CD4-positive, alpha-beta T cell (primary cell): ENCODE measurements around the gene TMEM161B. TPM values are rescaled to one million over a fixed set of nuclear protein-coding genes. Genes with fewer than 3 reads are reported as not detected.
"Not testable (repeated sequence)": the region's sequence is repeated elsewhere in the genome, so short reads cannot be mapped to it uniquely, and the experiment has no call there.

ENCODE experiments used
- ATAC-seq: fragments of 200-7000 bp; cut with Tn5 transposase; one replicate; pipeline ENCODE4 v1.10.0; 2022; ENCODE audit warnings: mild to moderate bottlenecking; ENCODE audit not compliant: poor library complexity
- CTCF ChIA-PET: fragments of 350-600 bp; sonication (Branson Sonifier 250); formaldehyde crosslinking; loops from one replicate; lab custom pipeline; 2021; ENCODE audit warnings: antibody characterized with exemption, inconsistent platforms; lab: Charles Lee
- POLR2A ChIA-PET: fragments of 350-600 bp; sonication (Branson Sonifier 250); formaldehyde crosslinking; loops from one replicate; lab custom pipeline; 2021; ENCODE audit warnings: antibody characterized with exemption, inconsistent platforms; lab: Charles Lee
- DNase-seq, 14 experiments: peaks; one replicate each; pipeline ENCODE4 v3.0.0-alpha.2; 2013 to 2020; ENCODE audit warnings: mixed read lengths in 2 of 14
- H3K27ac ChIP-seq, 2 donors: one replicate each; pipeline versions ENCODE4 v1.5.1 to v1.7.0; 2013; ENCODE audit warnings: low read length in 2 of 2, low read depth in 1 of 2, mild to moderate bottlenecking in 1 of 2
- H3K27me3 ChIP-seq, 2 experiments: 1 replicate in 1 of 2; 2 replicates in 1 of 2; pipeline versions ENCODE4 v1.6.1 to v1.7.0; 2013; ENCODE audit warnings: low read length in 2 of 2, control low read depth in 1 of 2, mild to moderate bottlenecking in 1 of 2, moderate library complexity in 1 of 2; ENCODE audit not compliant: insufficient read depth in 2 of 2, control insufficient read depth in 1 of 2
- H3K36me3 ChIP-seq: one replicate; pipeline ENCODE4 v1.6.1; 2013; ENCODE audit warnings: low read length, control low read depth; ENCODE audit not compliant: insufficient read depth
- H3K4me1 ChIP-seq: one replicate; pipeline ENCODE4 v1.6.1; 2013; ENCODE audit warnings: low read length, control low read depth; ENCODE audit not compliant: insufficient read depth
- H3K4me3 ChIP-seq: one replicate; pipeline ENCODE4 v1.5.1; 2013; ENCODE audit warnings: mild to moderate bottlenecking, low read length, moderate library complexity
- H3K9me3 ChIP-seq, 2 experiments: 1 replicate in 1 of 2; 2 replicates in 1 of 2; pipeline versions ENCODE4 v1.6.1 to v1.7.0; 2013; ENCODE audit warnings: low read length in 2 of 2, mild to moderate bottlenecking in 2 of 2, control low read depth in 1 of 2, moderate library complexity in 1 of 2; ENCODE audit not compliant: control insufficient read depth in 1 of 2, insufficient read depth in 1 of 2
- H3K27ac Mint-ChIP-seq: one replicate; pipeline ENCODE4 v1.8.0; 2020; ENCODE audit warnings: mixed read lengths
- H3K27me3 Mint-ChIP-seq: one replicate; pipeline ENCODE4 v1.8.0; 2021; ENCODE audit warnings: mixed read lengths
- H3K36me3 Mint-ChIP-seq: one replicate; pipeline ENCODE4 v1.8.0; 2021; ENCODE audit warnings: low read depth, mixed read lengths
- H3K4me1 Mint-ChIP-seq: one replicate; pipeline ENCODE4 v1.8.0; 2021; ENCODE audit warnings: low read depth, mixed read lengths
- H3K4me3 Mint-ChIP-seq: one replicate; pipeline ENCODE4 v1.8.0; 2020; ENCODE audit warnings: mild to moderate bottlenecking, mixed read lengths
- H3K9me3 Mint-ChIP-seq: one replicate; pipeline ENCODE4 v1.8.0; 2020; ENCODE audit warnings: mixed read lengths
- CTCF ChIP-seq: fragments of 200-600 bp; IDR thresholded peaks from one replicate; pipeline ENCODE4 v1.8.0; 2022; ENCODE audit warnings: antibody characterized with exemption, mild to moderate bottlenecking
- intact Hi-C, 2 experiments: fragments of 100-400 bp; cut with DNase I in 1 of 2; cut with micrococcal nuclease in 1 of 2; formaldehyde crosslinking; loops; one replicate each; pipeline versions ENCODE4 v1.15.1 to v1.9.0; 2023 to 2025; cut with DNase I, micrococcal nuclease
- total RNA-seq, 174 experiments: library from RNA in 2 of 174; stranded (reverse) in 2 of 174; gene quantifications; one replicate each; pipeline ENCODE4 v1.2.3 and lab custom pipeline; 2021 to 2026

The TMEM161B gene
- total RNA-seq, 2 experiments from 2014 or later: 16.7 to 19.6 TPM

GRCh38 chr5:88269222-88269771 lies 652 bp upstream of the TMEM161B start:
- H3K4me1 Mint-ChIP-seq: peaks cover 71% of the 10 kb centered on the region
- ChIA-PET POLR2A (no interaction called here), CTCF (no interaction called here)
- Histone ChIP-seq H3K9me3 (no peaks in the 10 kb centered on the region), H3K27ac (peak overlapping the region; percentile 79 to 83), H3K27me3 (no peaks in the 10 kb centered on the region), H3K36me3 (peaks cover 27% of the 10 kb centered on the region), H3K4me1 (peaks cover 27% of the 10 kb centered on the region), H3K4me3 (peak overlapping the region; percentile 89)
- TF ChIP-seq CTCF: no peak
- H3K27me3 Mint-ChIP-seq: no peaks in the 10 kb centered on the region
- peaks cover 77% of the 10 kb centered on the region for H3K36me3 Mint-ChIP-seq
- H3K4me3 Mint-ChIP-seq: peak overlapping the region; percentile 97
- H3K9me3 Mint-ChIP-seq: no peaks in the 10 kb centered on the region
- peak in 3 of 14 experiments; percentile 4 to 24 (median 8) for DNase-seq
- H3K27ac Mint-ChIP-seq: peak overlapping the region; percentile 96
- peak; percentile 10 for ATAC-seq
- intact Hi-C loops: loop anchor here (5.0 to 10.0 kb wide), 4 partner anchors 64 to 1652 kb away; partner anchors contain the start of genes CCNH (in 1 of the 2) and COX7C (in 1 of the 2)

GRCh38 chr5:88264565-88264964 lies 4.1 kb downstream of the TMEM161B start:
- DNase-seq, H3K27me3 ChIP-seq, H3K4me3 ChIP-seq, H3K36me3 ChIP-seq, ATAC-seq, H3K27me3 Mint-ChIP-seq, H3K27ac Mint-ChIP-seq, H3K4me3 Mint-ChIP-seq, CTCF ChIA-PET, H3K27ac ChIP-seq, H3K9me3 Mint-ChIP-seq, H3K9me3 ChIP-seq: not testable (repeated sequence)
- intact Hi-C loops: loop anchor here in 1 of 2 experiments (10.0 kb wide), 2 partner anchors 60 to 120 kb away; no protein-coding TSS in a partner anchor
- POLR2A ChIA-PET: interaction anchor here (0.6 kb wide), 1 partner anchor 8 kb away, joined by 3 read pairs; no protein-coding TSS in a partner anchor
- H3K4me1 ChIP-seq: peaks cover 15% of the 10 kb centered on the region
- Mint-ChIP-seq H3K4me1 (peaks cover 72% of the 10 kb centered on the region), H3K36me3 (peaks cover 70% of the 10 kb centered on the region)

GRCh38 chr5:88263349-88263748 lies 5.3 kb downstream of the TMEM161B start:
- H3K27me3 Mint-ChIP-seq: no peaks in the 10 kb centered on the region
- intact Hi-C loops: loop anchor here in 1 of 2 experiments (10.0 kb wide), 2 partner anchors 59 to 119 kb away; no protein-coding TSS in a partner anchor
- peaks cover 66% of the 10 kb centered on the region for H3K4me1 Mint-ChIP-seq

More at GRCh38 chr5:88263349-88263748, 5.3 kb downstream of the TMEM161B start:
- H3K27ac ChIP-seq: no peak overlapping the region
- Mint-ChIP-seq H3K27ac (no peak overlapping the region), H3K4me3 (no peak overlapping the region), H3K36me3 (peaks cover 65% of the 10 kb centered on the region), H3K9me3 (no peaks in the 10 kb centered on the region)
- no peaks in the 10 kb centered on the region for H3K9me3 ChIP-seq
- DNase-seq (no peak), ATAC-seq (no peak)
- no peak overlapping the region for H3K4me3 ChIP-seq
- H3K27me3 ChIP-seq: no peaks in the 10 kb centered on the region
- H3K4me1 ChIP-seq: peaks cover 10% of the 10 kb centered on the region
- ChIA-PET POLR2A (no interaction called here), CTCF (no interaction called here)
- TF ChIP-seq CTCF: no peak
- peaks cover 7% of the 10 kb centered on the region for H3K36me3 ChIP-seq
